Mucosa of rectum (tissue), 2 donors: ENCODE data around the gene C1QTNF2.
A peak's percentile ranks its signal among the peaks of the same experiment; 100 is the strongest.

Experiments used
- H3K27ac ChIP-seq, 2 donors: one replicate each; pipeline ENCODE4 v1.7.0; 2013; ENCODE audit warnings: inconsistent platforms in 2 of 2, low read depth in 2 of 2, low read length in 2 of 2
- H3K27me3 ChIP-seq, 2 donors: one replicate each; pipeline ENCODE4 v1.7.0; 2013; ENCODE audit warnings: low read length in 2 of 2; ENCODE audit not compliant: control insufficient read depth in 2 of 2, insufficient read depth in 2 of 2
- H3K36me3 ChIP-seq, 2 donors: one replicate each; pipeline ENCODE4 v1.7.0; 2013; ENCODE audit warnings: low read length in 2 of 2; ENCODE audit not compliant: control insufficient read depth in 2 of 2, insufficient read depth in 2 of 2
- H3K4me1 ChIP-seq, 2 donors: one replicate each; pipeline ENCODE4 v1.7.0; 2013; ENCODE audit warnings: low read length in 2 of 2, mild to moderate bottlenecking in 1 of 2; ENCODE audit not compliant: control insufficient read depth in 2 of 2, insufficient read depth in 2 of 2
- H3K4me3 ChIP-seq, 2 donors: one replicate each; pipeline ENCODE4 v1.7.0; 2013; ENCODE audit warnings: low read length in 2 of 2
- H3K9ac ChIP-seq, 2 donors: one replicate each; pipeline ENCODE4 v1.7.0; 2013; ENCODE audit warnings: low read length in 2 of 2, low read depth in 1 of 2, mild to moderate bottlenecking in 1 of 2
- H3K9me3 ChIP-seq, 2 donors: one replicate each; pipeline ENCODE4 v1.7.0; 2013; ENCODE audit warnings: low read length in 2 of 2; ENCODE audit not compliant: control insufficient read depth in 2 of 2
- donor health status: healthy.
- donor health status: Normal muscosa, but diverticular disease.

C1QTNF2 gene

DNA sequence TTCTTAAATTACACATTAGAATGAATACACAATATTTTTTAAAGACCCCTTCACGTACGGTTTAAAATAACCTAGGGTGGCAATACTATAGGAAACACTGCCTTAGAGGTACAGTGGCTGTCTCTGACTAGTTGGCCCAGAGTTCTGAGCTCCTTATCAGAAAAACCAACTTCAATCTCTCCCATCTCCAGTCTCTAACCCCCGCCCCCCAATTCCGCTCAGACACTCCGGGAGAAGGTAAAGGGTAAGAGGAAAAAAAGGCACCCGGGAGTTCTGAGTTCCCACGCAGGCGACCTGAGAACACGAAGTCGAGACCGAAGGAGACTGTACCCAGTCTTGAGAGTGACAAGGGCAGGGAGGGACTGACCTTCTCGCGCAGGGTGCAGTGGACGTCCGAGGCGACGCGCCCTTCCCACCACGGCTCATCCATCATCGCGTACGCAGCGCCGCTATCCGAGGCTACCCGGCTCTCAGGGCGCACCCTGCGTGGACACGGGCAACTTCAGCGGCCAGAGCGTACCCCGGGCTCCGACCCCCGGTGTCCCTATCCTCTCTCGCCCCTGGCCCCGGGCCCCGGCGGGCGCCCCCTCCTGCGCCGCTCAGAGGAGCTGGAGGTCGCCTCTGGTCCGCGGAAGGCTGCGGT is 58.8 kb downstream of the C1QTNF2 start:
- H3K4me3 ChIP-seq: peak overlapping the region; percentile 62 to 71
- H3K36me3 ChIP-seq: no peaks in the 10 kb centered on the region
- H3K27ac ChIP-seq: peak overlapping the region; percentile 57
- no peaks in the 10 kb centered on the region for H3K27me3 ChIP-seq
- no peaks in the 10 kb centered on the region for H3K9me3 ChIP-seq
- peaks cover 11 to 32% of the 10 kb centered on the region in 2 donors for H3K4me1 ChIP-seq
- H3K9ac ChIP-seq: peak overlapping the region; percentile 17 to 72

DNA sequence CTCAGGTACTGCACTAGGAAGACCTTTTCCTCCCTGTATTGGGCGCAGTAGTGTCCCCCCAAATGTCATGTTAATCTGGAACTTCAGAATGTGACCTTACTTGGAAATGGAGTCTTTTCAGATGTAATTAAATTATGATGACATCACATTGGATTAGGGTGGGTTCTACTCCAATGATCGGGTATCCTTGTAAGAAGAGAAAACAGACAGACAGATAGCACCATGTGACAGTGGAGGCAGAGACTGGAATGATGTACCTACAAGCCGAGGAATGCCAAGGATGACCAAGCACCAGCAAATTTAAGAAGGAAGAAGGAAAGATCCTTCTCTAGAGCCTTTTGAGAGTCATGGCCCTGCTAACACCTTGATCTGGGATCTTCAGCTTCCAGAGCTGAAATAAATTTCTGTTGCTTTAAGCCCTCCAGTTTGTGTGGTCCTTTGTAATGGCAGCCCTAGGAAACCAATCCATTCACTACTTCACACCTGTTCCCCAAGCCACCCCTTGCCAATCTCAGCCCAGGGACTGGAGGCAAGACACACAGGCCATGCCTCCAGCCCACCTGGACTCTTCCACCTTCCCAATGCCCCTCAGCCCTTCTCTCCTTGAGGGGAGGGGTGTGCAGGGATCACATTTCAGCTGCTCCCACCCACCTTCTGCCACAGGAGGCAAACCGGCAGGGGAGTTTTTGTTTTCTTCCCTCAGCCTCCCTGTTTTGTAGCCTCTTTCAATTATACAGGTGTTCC is 59.7 kb downstream of the C1QTNF2 start:
- Histone ChIP-seq H3K27ac (peak overlapping the region in 1 of 2 donors; percentile 32), H3K27me3 (no peaks in the 10 kb centered on the region), H3K36me3 (no peaks in the 10 kb centered on the region), H3K9ac (no peak overlapping the region), H3K4me3 (peak overlapping the region in 1 of 2 donors; percentile 71), H3K4me1 (peaks cover 19 to 30% of the 10 kb centered on the region in 2 donors), H3K9me3 (no peaks in the 10 kb centered on the region)

DNA sequence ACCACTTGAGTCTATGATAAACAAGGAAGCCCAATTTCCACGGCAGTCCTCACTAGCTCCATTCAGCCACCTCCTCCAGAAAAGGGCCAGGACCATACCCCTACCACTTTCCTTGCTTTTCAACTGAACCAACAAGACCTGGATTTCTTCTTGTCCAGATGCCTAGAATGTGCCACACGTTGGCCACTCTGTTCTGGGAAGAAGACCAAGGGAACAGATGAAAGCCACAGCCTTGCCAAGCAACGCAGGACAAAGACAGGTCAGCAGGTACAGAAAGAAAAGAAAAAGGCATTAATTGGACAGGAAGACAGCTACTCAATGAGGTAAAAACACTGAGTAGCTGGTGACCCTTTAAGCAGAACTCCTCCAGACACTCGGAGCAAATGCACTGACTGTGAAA is 60.3 kb downstream of the C1QTNF2 start:
- Histone ChIP-seq H3K27ac (peak overlapping the region in 1 of 2 donors; percentile 32), H3K4me3 (peak overlapping the region in 1 of 2 donors; percentile 19), H3K9ac (no peak overlapping the region), H3K36me3 (no peaks in the 10 kb centered on the region), H3K27me3 (no peaks in the 10 kb centered on the region), H3K9me3 (no peaks in the 10 kb centered on the region), H3K4me1 (peaks cover 19 to 32% of the 10 kb centered on the region in 2 donors)

DNA sequence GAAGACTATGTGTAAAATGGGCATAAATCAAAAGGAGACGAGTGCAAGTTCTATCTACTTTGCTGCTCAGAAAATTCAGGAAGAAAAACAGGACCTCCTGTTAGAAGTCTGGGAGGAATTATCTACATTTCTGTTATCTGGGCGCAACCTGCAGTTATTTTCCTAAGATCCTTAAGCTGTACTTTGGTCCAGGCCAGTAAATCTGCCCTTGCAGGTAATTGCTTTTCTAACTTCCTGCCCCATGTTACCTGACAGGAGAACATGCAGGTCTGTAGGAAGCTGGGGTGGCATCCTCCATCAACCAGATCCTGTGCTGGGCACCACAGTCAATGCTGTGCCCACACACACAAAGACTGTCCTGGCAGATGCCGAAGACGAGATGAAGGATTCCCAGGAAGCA is 63.7 kb downstream of the C1QTNF2 start:
- Histone ChIP-seq H3K4me3 (peak overlapping the region in 1 of 2 donors; percentile 23), H3K4me1 (peaks cover 15 to 29% of the 10 kb centered on the region in 2 donors), H3K9ac (no peak overlapping the region), H3K27ac (peak overlapping the region; percentile 30 to 54), H3K9me3 (no peaks in the 10 kb centered on the region), H3K36me3 (peaks cover 0 to 3% of the 10 kb centered on the region in 2 donors), H3K27me3 (no peaks in the 10 kb centered on the region)

DNA sequence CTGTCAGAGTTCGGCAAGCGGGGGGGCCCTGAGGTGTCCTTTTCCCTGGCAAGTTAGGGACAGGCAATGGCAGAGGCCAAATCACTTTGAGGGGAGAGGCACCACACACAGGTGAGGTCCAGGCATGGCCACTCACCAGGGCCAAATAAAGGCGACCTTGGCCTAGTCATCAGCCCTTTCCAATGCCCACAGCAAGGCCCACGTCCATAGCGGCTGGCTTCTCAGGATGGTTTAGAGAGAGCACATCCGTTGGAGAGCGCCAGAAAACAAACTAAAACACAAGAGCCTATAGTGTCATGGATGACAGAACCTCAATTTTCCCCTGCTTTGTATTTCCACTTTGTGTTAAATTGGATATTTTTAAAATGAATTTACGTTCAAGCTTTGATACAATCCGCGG is 65.1 kb downstream of the C1QTNF2 start:
- peaks cover 12 to 24% of the 10 kb centered on the region in 2 donors for H3K4me1 ChIP-seq
- H3K4me3 ChIP-seq: no peak overlapping the region
- no peaks in the 10 kb centered on the region for H3K27me3 ChIP-seq
- no peak overlapping the region for H3K27ac ChIP-seq
- H3K36me3 ChIP-seq: peaks cover 0 to 3% of the 10 kb centered on the region in 2 donors
- H3K9me3 ChIP-seq: no peaks in the 10 kb centered on the region
- no peak overlapping the region for H3K9ac ChIP-seq

DNA sequence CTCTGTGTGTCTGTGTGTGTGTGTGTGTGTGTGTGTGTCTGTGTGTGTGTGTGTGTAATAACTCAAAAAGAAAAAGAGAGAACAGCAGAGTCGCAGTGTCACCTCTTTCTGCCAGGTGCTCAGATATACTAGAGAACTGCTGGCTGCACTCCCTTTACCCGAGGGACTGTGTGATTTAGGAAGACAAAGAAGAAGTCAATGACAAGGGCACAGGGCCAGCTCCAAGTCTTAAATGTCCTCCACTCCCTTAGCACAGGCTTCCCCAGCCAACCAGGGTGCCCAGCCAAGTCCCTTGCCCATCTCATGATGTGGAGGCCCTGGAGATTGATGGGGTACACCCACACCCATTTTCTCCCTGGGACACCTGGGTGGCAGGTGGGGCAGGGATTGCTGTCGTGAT is 66.7 kb downstream of the C1QTNF2 start:
- Histone ChIP-seq H3K9ac (no peak overlapping the region), H3K4me1 (peaks cover 12 to 18% of the 10 kb centered on the region in 2 donors), H3K27me3 (no peaks in the 10 kb centered on the region), H3K4me3 (no peak overlapping the region), H3K36me3 (peaks cover 0 to 3% of the 10 kb centered on the region in 2 donors), H3K27ac (no peak overlapping the region), H3K9me3 (no peaks in the 10 kb centered on the region)

DNA sequence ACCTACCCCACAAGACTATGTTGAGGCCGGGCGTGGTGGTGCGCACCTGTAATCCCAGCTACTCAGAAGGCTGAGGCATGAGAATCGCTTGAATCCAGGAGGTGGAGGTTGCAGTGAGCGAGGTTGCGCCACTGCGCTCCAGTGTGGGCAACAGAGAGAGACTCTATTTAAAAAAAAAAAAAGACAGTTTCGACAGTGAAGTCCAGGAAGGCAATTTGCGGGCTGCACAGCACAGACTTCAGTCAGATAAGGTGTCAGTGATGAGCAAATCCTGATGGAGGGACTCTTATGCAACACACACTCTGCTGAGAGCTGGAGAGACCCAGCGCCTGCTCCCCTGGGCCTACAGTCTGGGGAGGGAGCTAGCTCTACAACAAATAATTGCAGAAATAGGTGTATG is 72.2 kb downstream of the C1QTNF2 start:
- no peak overlapping the region for H3K9ac ChIP-seq
- no peaks in the 10 kb centered on the region for H3K4me1 ChIP-seq
- no peaks in the 10 kb centered on the region for H3K27me3 ChIP-seq
- no peaks in the 10 kb centered on the region for H3K9me3 ChIP-seq
- no peak overlapping the region for H3K4me3 ChIP-seq
- H3K27ac ChIP-seq: no peak overlapping the region
- no peaks in the 10 kb centered on the region for H3K36me3 ChIP-seq

DNA sequence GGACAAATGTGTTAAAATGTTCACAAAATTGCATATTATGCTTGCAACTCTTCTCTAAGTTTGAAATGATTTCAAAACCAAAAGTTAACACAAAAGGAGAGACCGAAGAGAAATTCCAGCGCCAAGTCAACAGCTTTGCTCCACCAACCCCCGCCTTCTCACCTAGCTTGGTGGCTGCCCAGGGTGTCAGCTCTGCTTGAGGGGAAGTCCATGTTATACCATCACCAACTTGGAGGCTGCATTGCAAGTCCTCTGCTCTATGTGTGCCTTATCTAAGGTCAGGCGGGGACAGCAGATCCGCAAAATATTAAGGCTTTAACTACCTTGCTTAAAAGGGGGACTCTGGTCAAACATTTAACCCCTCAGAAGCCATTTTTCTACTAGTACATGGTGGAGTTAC is 72.7 kb downstream of the C1QTNF2 start:
- no peak overlapping the region for H3K27ac ChIP-seq
- H3K4me1 ChIP-seq: no peaks in the 10 kb centered on the region
- no peaks in the 10 kb centered on the region for H3K27me3 ChIP-seq
- no peaks in the 10 kb centered on the region for H3K36me3 ChIP-seq
- H3K4me3 ChIP-seq: no peak overlapping the region
- no peak overlapping the region for H3K9ac ChIP-seq
- no peaks in the 10 kb centered on the region for H3K9me3 ChIP-seq
